IMR-90 (cell line): ENCODE results near the gene C6orf136. TPM values are rescaled to one million over a fixed set of nuclear protein-coding genes. Genes with fewer than 3 reads are reported as not detected.

ENCODE experiments used
- ATAC-seq: fragments of 200-7000 bp; cut with Tn5 transposase; 2 replicates; pipeline ENCODE4 v1.9.1; 2020; ENCODE audit warnings: low read depth, mild to moderate bottlenecking, moderate library complexity
- BruUV-seq: library from RNA; stranded (reverse); fragments of 400-500 nt; replicated peaks from 2 replicates; lab custom pipeline; 2021; lab: Mats Ljungman, UMichigan
- CTCF ChIA-PET: fragments of 300-600 bp; formaldehyde crosslinking; extraction: SDS; loops from one replicate; lab custom pipeline; 2021; ENCODE audit warnings: antibody characterized with exemption; lab: Yijun Ruan, JAX
- POLR2A ChIA-PET: fragments of 300-600 bp; sonication (Branson Sonifier 250); formaldehyde crosslinking; loops from one replicate; lab custom pipeline; 2022; ENCODE audit warnings: antibody characterized with exemption; ENCODE audit not compliant: unreplicated experiment; lab: Charles Lee
- DNase-seq: peaks from one replicate; pipeline ENCODE4 v3.0.0; 2013
- H2AFZ ChIP-seq: replicated peaks from 2 replicates; pipeline ENCODE3; 2013; ENCODE audit warnings: low read length, mild to moderate bottlenecking; ENCODE audit not compliant: poor library complexity
- H2AK5ac ChIP-seq: 2 replicates; pipeline ENCODE4 v1.6.1; 2013; ENCODE audit warnings: low read depth, low read length, inconsistent platforms
- H2AK9ac ChIP-seq: replicated peaks from 2 replicates; pipeline ENCODE3; 2013; ENCODE audit warnings: mild to moderate bottlenecking, low read depth, low read length, moderate library complexity; ENCODE audit not compliant: poor library complexity
- H2BK120ac ChIP-seq: 2 replicates; pipeline ENCODE4 v1.6.1; 2013; ENCODE audit warnings: low read depth, low read length, inconsistent platforms
- H2BK15ac ChIP-seq: 3 replicates; pipeline ENCODE4 v1.6.1; 2013; ENCODE audit warnings: low read depth, low read length, inconsistent platforms
- H2BK20ac ChIP-seq: 2 replicates; pipeline ENCODE4 v1.6.1; 2013; ENCODE audit warnings: low read depth, mild to moderate bottlenecking, inconsistent platforms, low read length, moderate library complexity
- H2BK5ac ChIP-seq: 2 replicates; pipeline ENCODE4 v1.6.1; 2013; ENCODE audit warnings: mild to moderate bottlenecking, low read depth, low read length, inconsistent platforms; ENCODE audit not compliant: poor library complexity, severe bottlenecking
- H3K14ac ChIP-seq: replicated peaks from 2 replicates; pipeline ENCODE4 v1.6.1; 2013; ENCODE audit warnings: low read depth, low read length, inconsistent platforms
- H3K18ac ChIP-seq: 2 replicates; pipeline ENCODE4 v1.6.1; 2013; ENCODE audit warnings: low read depth, low read length, control low read depth
- H3K23ac ChIP-seq: 2 replicates; pipeline ENCODE4 v1.6.1; 2013; ENCODE audit warnings: low read depth, low read length, inconsistent platforms
- H3K27ac ChIP-seq: 2 replicates; pipeline ENCODE4 v1.5.1; 2013; ENCODE audit warnings: mild to moderate bottlenecking, control low read depth, low read length; ENCODE audit not compliant: insufficient read depth
- H3K27me3 ChIP-seq: 2 replicates; pipeline ENCODE4 v1.6.1; 2013; ENCODE audit warnings: low read length; ENCODE audit not compliant: control insufficient read depth, insufficient read depth
- H3K36me3 ChIP-seq: 2 replicates; pipeline ENCODE4 v1.6.1; 2013; ENCODE audit warnings: low read length, mixed read lengths; ENCODE audit not compliant: control insufficient read depth, insufficient read depth
- H3K4ac ChIP-seq: 2 replicates; pipeline ENCODE4 v1.6.1; 2013; ENCODE audit warnings: low read depth, low read length, inconsistent platforms
- H3K4me1 ChIP-seq: 2 replicates; pipeline ENCODE4 v1.6.1; 2013; ENCODE audit warnings: low read length, mixed read lengths; ENCODE audit not compliant: control insufficient read depth, insufficient read depth
- H3K4me2 ChIP-seq: 2 replicates; pipeline ENCODE4 v1.6.1; 2013; ENCODE audit warnings: low read depth, mild to moderate bottlenecking, control low read depth, low read length, moderate library complexity
- H3K4me3 ChIP-seq: 2 replicates; pipeline ENCODE4 v1.5.1; 2013; ENCODE audit warnings: low read depth, mild to moderate bottlenecking, control low read depth, low read length, moderate library complexity; ENCODE audit not compliant: insufficient read depth
- H3K56ac ChIP-seq: 2 replicates; pipeline ENCODE4 v1.6.1; 2013; ENCODE audit warnings: low read length, inconsistent platforms; ENCODE audit not compliant: insufficient read depth; ENCODE audit errors: extremely low read depth
- H3K79me1 ChIP-seq, 2 experiments: 2 replicates each; pipeline ENCODE4 v1.6.1; 2013; ENCODE audit warnings: low read length in 2 of 2, inconsistent platforms in 1 of 2, low read depth in 1 of 2
- H3K9ac ChIP-seq: 2 replicates; pipeline ENCODE4 v1.6.1; 2013; ENCODE audit warnings: low read depth, low read length, control low read depth
- H3K9me1 ChIP-seq: 2 replicates; pipeline ENCODE4 v1.6.1; 2013; ENCODE audit warnings: low read length, inconsistent platforms; ENCODE audit not compliant: insufficient read depth
- H3K9me3 ChIP-seq: 2 replicates; pipeline ENCODE4 v1.6.1; 2013; ENCODE audit warnings: low read length; ENCODE audit not compliant: control insufficient read depth, insufficient read depth
- H4K20me1 ChIP-seq: 2 replicates; pipeline ENCODE4 v1.6.1; 2013; ENCODE audit warnings: low read length, inconsistent platforms; ENCODE audit not compliant: insufficient read depth
- H4K5ac ChIP-seq: 2 replicates; pipeline ENCODE4 v1.6.1; 2013; ENCODE audit warnings: mild to moderate bottlenecking, low read depth, low read length, control low read depth
- H4K8ac ChIP-seq, 2 experiments: 2 replicates each; pipeline ENCODE4 v1.6.1; 2013; ENCODE audit warnings: low read depth in 2 of 2, low read length in 2 of 2, control low read depth in 1 of 2, inconsistent platforms in 1 of 2
- H4K91ac ChIP-seq: 2 replicates; pipeline ENCODE4 v1.6.1; 2013; ENCODE audit warnings: low read depth, low read length, inconsistent platforms; ENCODE audit not compliant: insufficient read depth
- BHLHE40 ChIP-seq: fragments of 150-350 bp; IDR thresholded peaks from 2 replicates; pipeline ENCODE4 v1.6.1; 2016; ENCODE audit warnings: mild to moderate bottlenecking, low read depth, low read length
- CEBPB ChIP-seq: IDR thresholded peaks from 2 replicates; pipeline ENCODE4 v1.6.1; 2012; ENCODE audit warnings: low read depth, low read length, improper control_type of control experiment
- CHD1 ChIP-seq: IDR thresholded peaks from 2 replicates; pipeline ENCODE4 v1.6.1; 2012; ENCODE audit warnings: low read depth, low read length, improper control_type of control experiment
- FOS ChIP-seq: fragments of 150-350 bp; IDR thresholded peaks from 2 replicates; pipeline ENCODE4 v1.6.1; 2016; ENCODE audit warnings: low read depth, low read length
- MAFK ChIP-seq: IDR thresholded peaks from 2 replicates; pipeline ENCODE4 v1.6.1; 2012; ENCODE audit warnings: low read depth, low read length, improper control_type of control experiment
- MAZ ChIP-seq: IDR thresholded peaks from 2 replicates; pipeline ENCODE4 v1.6.1; 2012; ENCODE audit warnings: low read depth, mild to moderate bottlenecking, low read length, improper control_type of control experiment, moderate library complexity, borderline replicate concordance
- MXI1 ChIP-seq: IDR thresholded peaks from 2 replicates; pipeline ENCODE4 v1.6.1; 2012; ENCODE audit warnings: low read depth, mild to moderate bottlenecking, low read length, moderate library complexity, borderline replicate concordance
- NFE2L2 ChIP-seq: fragments of 150-350 bp; IDR thresholded peaks from 2 replicates; pipeline ENCODE4 v1.6.1; 2016; ENCODE audit warnings: low read depth, mild to moderate bottlenecking, low read length
- POLR2A ChIP-seq: IDR thresholded peaks from 2 replicates; pipeline ENCODE4 v1.6.1; 2012; ENCODE audit warnings: mild to moderate bottlenecking, low read depth, low read length
- RAD21 ChIP-seq: IDR thresholded peaks from 2 replicates; pipeline ENCODE4 v1.6.1; 2012; ENCODE audit warnings: low read length, improper control_type of control experiment
- RCOR1 ChIP-seq: IDR thresholded peaks from 2 replicates; pipeline ENCODE4 v1.6.1; 2012; ENCODE audit warnings: mild to moderate bottlenecking, low read length, improper control_type of control experiment; ENCODE audit not compliant: insufficient replicate concordance
- RFX5 ChIP-seq: IDR thresholded peaks from 2 replicates; pipeline ENCODE4 v1.8.0; 2012; ENCODE audit warnings: low read depth, mild to moderate bottlenecking, low read length, moderate library complexity
- SMC3 ChIP-seq: fragments of 150-350 bp; IDR thresholded peaks from 2 replicates; pipeline ENCODE4 v1.6.1; 2016; ENCODE audit warnings: low read depth, mild to moderate bottlenecking, antibody characterized with exemption, low read length, moderate library complexity
- WGBS, 2 experiments: methylation state at CpG; one replicate each; pipeline versions ENCODE4 v1.1.5 to v1.1.7; 2013; ENCODE audit warnings: missing lambda C conversion rate in 2 of 2; ENCODE audit not compliant: insufficient read length in 1 of 2; ENCODE audit errors: extremely low coverage in 2 of 2; 5-methylcytosine and 5-hydroxymethylcytosine counted together
- dilution Hi-C: fragments of 300-500 bp; cut with HindIII; formaldehyde crosslinking; loops from one replicate; pipeline ENCODE4 v1.14.3; 2018; ENCODE audit warnings: low sequenced_read_pairs; ENCODE audit not compliant: unreplicated experiment
- in situ Hi-C: fragments of 300-500 bp; cut with MboI; formaldehyde crosslinking; loops from 3 replicates; pipeline ENCODE4 v1.14.3; 2019; ENCODE audit warnings: low sequenced_read_pairs, inconsistent platforms, mixed read lengths
- intact Hi-C: fragments of 100-400 bp; cut with micrococcal nuclease; formaldehyde crosslinking; loops from 2 replicates; pipeline ENCODE4 v1.10.0; 2022
- polyA plus RNA-seq, 3 experiments: library from polyadenylated mRNA; depleted of rRNA; stranded (reverse); fragments of >200 nt; gene quantifications; 2 replicates each; pipeline ENCODE4 v1.2.3, GENCODE V29; 2012; ENCODE audit warnings: low replicate concordance in 1 of 3
- total RNA-seq: library from RNA; depleted of rRNA; stranded (reverse); fragments of >200 nt; gene quantifications from 2 replicates; pipeline ENCODE4 v1.2.3, GENCODE V29; 2012
- TF ChIP-seq, protein P1 (sequence below): fragments of 150-350 bp; IDR thresholded peaks from 2 replicates; pipeline ENCODE4 v1.6.1; 2016; ENCODE audit warnings: low read depth, mild to moderate bottlenecking, low read length, moderate library complexity, borderline replicate concordance
- TF ChIP-seq, protein P2 (sequence below): conservative IDR thresholded peaks from 2 replicates; pipeline ENCODE4 v1.5.1; 2012; ENCODE audit warnings: mild to moderate bottlenecking, low read depth, low read length, improper control_type of control experiment
- TF ChIP-seq, protein P3 (sequence below): fragments of 150-350 bp; IDR thresholded peaks from 2 replicates; pipeline ENCODE4 v1.6.1; 2017; ENCODE audit warnings: mild to moderate bottlenecking, antibody characterized with exemption, low read length, low read depth

Gene C6orf136
- total and polyA plus RNA-seq, 2 of the 4 experiments (the other 2 are of a cell fraction): 1.1 to 11.7 TPM

DNA sequence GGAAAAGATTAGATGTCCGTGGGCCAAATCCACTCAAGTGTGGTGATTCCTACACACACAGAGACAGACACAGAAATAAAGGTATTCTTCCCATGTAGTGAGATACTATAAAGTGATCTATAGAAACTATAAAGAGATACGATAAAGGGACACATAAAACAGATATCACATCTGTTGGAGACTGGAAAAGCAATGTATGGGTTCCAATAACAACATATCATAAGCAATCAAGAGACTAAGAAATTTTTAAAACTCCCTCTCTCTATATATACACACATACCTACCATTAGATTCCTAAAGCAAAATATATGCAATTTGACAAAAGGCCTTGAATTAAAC, 35.1 kb upstream of the C6orf136 start:
- H2AK9ac ChIP-seq: no peak overlapping the region
- intact Hi-C loops (no loop called here), dilution Hi-C loops (no loop called here), in situ Hi-C loops (no loop called here)
- DNase-seq: no peak
- no peak overlapping the region for H3K18ac ChIP-seq
- ChIA-PET CTCF (interaction anchor here (0.9 to 1.8 kb wide), 2 partner anchors 11 to 15 kb away, joined by 3 to 6 read pairs; no protein-coding TSS in a partner anchor), POLR2A (interaction anchor here (0.9 to 1.0 kb wide), 2 partner anchors 71 to 103 kb away, joined by 3 to 4 read pairs; no protein-coding TSS in a partner anchor)
- H4K5ac ChIP-seq: no peak overlapping the region
- H3K9me3 ChIP-seq: no peaks in the 10 kb centered on the region
- no peak overlapping the region for H4K8ac ChIP-seq
- ATAC-seq: no peak
- no peak overlapping the region for H3K4ac ChIP-seq
- H2BK5ac ChIP-seq: no peak overlapping the region
- no peak overlapping the region for H3K4me3 ChIP-seq
- H4K91ac ChIP-seq: no peak overlapping the region
- peaks cover 57% of the 10 kb centered on the region for H4K20me1 ChIP-seq
- no peak overlapping the region for H3K14ac ChIP-seq
- peaks cover 34% of the 10 kb centered on the region for H3K36me3 ChIP-seq
- no peak overlapping the region for H3K27ac ChIP-seq
- BruUV-seq: no TSS peak
- no peaks in the 10 kb centered on the region for H3K27me3 ChIP-seq
- no peak overlapping the region for H2AFZ ChIP-seq
- H2AK5ac ChIP-seq: no peak overlapping the region
- H2BK120ac ChIP-seq: no peak overlapping the region
- no peak for TF ChIP-seq CEBPB
- TF ChIP-seq, protein P1, sequence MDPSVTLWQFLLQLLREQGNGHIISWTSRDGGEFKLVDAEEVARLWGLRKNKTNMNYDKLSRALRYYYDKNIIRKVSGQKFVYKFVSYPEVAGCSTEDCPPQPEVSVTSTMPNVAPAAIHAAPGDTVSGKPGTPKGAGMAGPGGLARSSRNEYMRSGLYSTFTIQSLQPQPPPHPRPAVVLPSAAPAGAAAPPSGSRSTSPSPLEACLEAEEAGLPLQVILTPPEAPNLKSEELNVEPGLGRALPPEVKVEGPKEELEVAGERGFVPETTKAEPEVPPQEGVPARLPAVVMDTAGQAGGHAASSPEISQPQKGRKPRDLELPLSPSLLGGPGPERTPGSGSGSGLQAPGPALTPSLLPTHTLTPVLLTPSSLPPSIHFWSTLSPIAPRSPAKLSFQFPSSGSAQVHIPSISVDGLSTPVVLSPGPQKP: no peak
- TF ChIP-seq RAD21: no peak
- no peak for TF ChIP-seq RCOR1
- no peak for TF ChIP-seq MAFK
- TF ChIP-seq SMC3: no peak
- no peak for TF ChIP-seq MAZ
- TF ChIP-seq POLR2A: no peak
- TF ChIP-seq RFX5: no peak
- no peak for TF ChIP-seq FOS
- TF ChIP-seq, protein P2, sequence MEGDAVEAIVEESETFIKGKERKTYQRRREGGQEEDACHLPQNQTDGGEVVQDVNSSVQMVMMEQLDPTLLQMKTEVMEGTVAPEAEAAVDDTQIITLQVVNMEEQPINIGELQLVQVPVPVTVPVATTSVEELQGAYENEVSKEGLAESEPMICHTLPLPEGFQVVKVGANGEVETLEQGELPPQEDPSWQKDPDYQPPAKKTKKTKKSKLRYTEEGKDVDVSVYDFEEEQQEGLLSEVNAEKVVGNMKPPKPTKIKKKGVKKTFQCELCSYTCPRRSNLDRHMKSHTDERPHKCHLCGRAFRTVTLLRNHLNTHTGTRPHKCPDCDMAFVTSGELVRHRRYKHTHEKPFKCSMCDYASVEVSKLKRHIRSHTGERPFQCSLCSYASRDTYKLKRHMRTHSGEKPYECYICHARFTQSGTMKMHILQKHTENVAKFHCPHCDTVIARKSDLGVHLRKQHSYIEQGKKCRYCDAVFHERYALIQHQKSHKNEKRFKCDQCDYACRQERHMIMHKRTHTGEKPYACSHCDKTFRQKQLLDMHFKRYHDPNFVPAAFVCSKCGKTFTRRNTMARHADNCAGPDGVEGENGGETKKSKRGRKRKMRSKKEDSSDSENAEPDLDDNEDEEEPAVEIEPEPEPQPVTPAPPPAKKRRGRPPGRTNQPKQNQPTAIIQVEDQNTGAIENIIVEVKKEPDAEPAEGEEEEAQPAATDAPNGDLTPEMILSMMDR: no peak
- no peak for TF ChIP-seq MXI1
- TF ChIP-seq CHD1: no peak
- TF ChIP-seq BHLHE40: no peak
- TF ChIP-seq, protein P3, sequence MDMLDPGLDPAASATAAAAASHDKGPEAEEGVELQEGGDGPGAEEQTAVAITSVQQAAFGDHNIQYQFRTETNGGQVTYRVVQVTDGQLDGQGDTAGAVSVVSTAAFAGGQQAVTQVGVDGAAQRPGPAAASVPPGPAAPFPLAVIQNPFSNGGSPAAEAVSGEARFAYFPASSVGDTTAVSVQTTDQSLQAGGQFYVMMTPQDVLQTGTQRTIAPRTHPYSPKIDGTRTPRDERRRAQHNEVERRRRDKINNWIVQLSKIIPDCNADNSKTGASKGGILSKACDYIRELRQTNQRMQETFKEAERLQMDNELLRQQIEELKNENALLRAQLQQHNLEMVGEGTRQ: no peak
- TF ChIP-seq NFE2L2: no peak
- no peak overlapping the region for H3K4me2 ChIP-seq
- H2BK15ac ChIP-seq: no peak overlapping the region
- WGBS, 2 experiments: no CpG with 5 or more reads among the region's 2 CpGs
- peaks cover 35 to 59% of the 10 kb centered on the region in 2 experiments for H3K79me1 ChIP-seq
- H3K4me1 ChIP-seq: peaks cover 6% of the 10 kb centered on the region
- no peak overlapping the region for H3K56ac ChIP-seq
- no peak overlapping the region for H3K9ac ChIP-seq
- H2BK20ac ChIP-seq: no peak overlapping the region
- no peak overlapping the region for H3K23ac ChIP-seq
- peaks cover 10% of the 10 kb centered on the region; the same call in 1 of the 2 replicates for H3K9me1 ChIP-seq
